IPS-11a (cell line): Measurements from ENCODE around the gene NUDT21.
"Not testable (repeated sequence)": the region's sequence is repeated elsewhere in the genome, so short reads cannot be mapped to it uniquely, and the experiment has no call there.

Source experiments
- H3K4me3 ChIP-seq: one replicate; pipeline ENCODE4 v1.5.1; 2013; ENCODE audit warnings: low read depth, low read length, control low read depth

The NUDT21 gene

GRCh38 chr16:56380778-56381485 lies 70.2 kb downstream of the NUDT21 start:
- not testable (repeated sequence) for H3K4me3 ChIP-seq
